Bronchial epithelial cell (primary cell): Measurements from ENCODE around the gene MCTP1. TPM values are rescaled to one million over a fixed set of nuclear protein-coding genes. Genes with fewer than 3 reads are reported as not detected.
"Not testable (repeated sequence)": the region's sequence is repeated elsewhere in the genome, so short reads cannot be mapped to it uniquely, and the experiment has no call there.

Source experiments
- DNase-seq: peaks from one replicate; pipeline ENCODE4 v3.0.0-alpha.2; 2010; ENCODE audit warnings: low read depth
- FAIRE-seq: peaks from 2 replicates; lab custom pipeline; 2011; peaks lifted over from hg19 to GRCh38; lab: Jason Lieb, UNC
- H3K27me3 ChIP-seq: 2 replicates; pipeline ENCODE4 v1.5.1; 2011; ENCODE audit warnings: low read length; ENCODE audit not compliant: control insufficient read depth, insufficient read depth
- H3K36me3 ChIP-seq: 2 replicates; pipeline ENCODE4 v1.5.1; 2011; ENCODE audit warnings: low read length; ENCODE audit not compliant: control insufficient read depth, insufficient read depth
- H3K4me3 ChIP-seq: 2 replicates; pipeline ENCODE4 v1.5.1; 2011; ENCODE audit warnings: mild to moderate bottlenecking, low read depth, low read length, control low read depth
- total RNA-seq: library from RNA; depleted of rRNA; stranded (reverse); fragments of >200 nt; gene quantifications from 2 replicates; pipeline ENCODE4 v1.2.1, GENCODE V29; 2014
- TF ChIP-seq, protein P1 (sequence below): IDR thresholded peaks from 2 replicates; pipeline ENCODE4 v1.5.1; 2011; ENCODE audit warnings: mild to moderate bottlenecking, moderate library complexity, low read length, control low read depth, inconsistent platforms; ENCODE audit not compliant: insufficient read depth, severe bottlenecking

Gene MCTP1
- total RNA-seq, 1 donor from 2014 or later = 17.9 TPM

DNA sequence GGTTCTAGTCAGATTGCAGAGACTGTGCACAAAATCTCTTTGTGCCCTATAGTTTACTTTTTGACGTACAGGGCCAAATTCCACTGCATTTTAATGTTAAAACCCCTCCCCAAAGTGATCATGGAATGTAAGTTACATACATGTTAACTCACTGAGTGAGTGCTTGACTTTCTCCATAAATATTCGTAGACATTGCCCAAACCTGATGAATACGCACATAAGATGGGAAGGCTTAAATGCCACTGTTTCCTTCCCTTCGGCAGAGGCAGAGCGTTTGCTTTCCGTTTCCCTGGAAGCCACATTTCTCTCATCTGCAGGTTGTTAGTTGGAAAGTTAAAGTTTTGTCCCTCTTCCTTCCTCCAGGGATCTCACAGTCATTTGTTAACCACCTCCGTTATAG, 286.2 kb downstream of the MCTP1 start:
- DNase-seq (no peak), FAIRE-seq (no peak)
- Histone ChIP-seq H3K36me3 (no peaks in the 10 kb centered on the region), H3K27me3 (no peaks in the 10 kb centered on the region), H3K4me3 (no peak overlapping the region)
- TF ChIP-seq, protein P1, sequence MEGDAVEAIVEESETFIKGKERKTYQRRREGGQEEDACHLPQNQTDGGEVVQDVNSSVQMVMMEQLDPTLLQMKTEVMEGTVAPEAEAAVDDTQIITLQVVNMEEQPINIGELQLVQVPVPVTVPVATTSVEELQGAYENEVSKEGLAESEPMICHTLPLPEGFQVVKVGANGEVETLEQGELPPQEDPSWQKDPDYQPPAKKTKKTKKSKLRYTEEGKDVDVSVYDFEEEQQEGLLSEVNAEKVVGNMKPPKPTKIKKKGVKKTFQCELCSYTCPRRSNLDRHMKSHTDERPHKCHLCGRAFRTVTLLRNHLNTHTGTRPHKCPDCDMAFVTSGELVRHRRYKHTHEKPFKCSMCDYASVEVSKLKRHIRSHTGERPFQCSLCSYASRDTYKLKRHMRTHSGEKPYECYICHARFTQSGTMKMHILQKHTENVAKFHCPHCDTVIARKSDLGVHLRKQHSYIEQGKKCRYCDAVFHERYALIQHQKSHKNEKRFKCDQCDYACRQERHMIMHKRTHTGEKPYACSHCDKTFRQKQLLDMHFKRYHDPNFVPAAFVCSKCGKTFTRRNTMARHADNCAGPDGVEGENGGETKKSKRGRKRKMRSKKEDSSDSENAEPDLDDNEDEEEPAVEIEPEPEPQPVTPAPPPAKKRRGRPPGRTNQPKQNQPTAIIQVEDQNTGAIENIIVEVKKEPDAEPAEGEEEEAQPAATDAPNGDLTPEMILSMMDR = no peak

DNA sequence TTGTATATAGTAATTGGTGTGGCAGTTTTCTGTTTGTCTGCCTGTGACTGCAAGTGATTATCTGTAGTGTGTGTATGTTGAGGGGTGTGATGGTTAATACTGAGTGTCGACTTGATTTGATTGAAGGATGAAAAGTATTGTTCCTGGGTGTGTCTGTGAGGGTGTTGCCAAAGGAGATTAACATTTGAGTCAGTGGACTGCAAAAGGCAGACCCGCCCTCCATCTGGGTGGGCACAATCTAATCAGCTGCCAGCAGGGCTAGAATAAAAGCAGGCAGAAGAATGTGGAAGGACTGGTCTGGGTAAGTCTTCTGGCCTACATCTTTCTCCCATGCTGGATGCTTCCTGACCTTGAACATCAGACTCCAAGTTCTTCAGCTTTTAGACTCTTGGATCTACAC, 290.4 kb downstream of the MCTP1 start:
- peak; percentile 15 for DNase-seq
- not testable (repeated sequence) for H3K4me3 ChIP-seq, FAIRE-seq, H3K36me3 ChIP-seq, H3K27me3 ChIP-seq

DNA sequence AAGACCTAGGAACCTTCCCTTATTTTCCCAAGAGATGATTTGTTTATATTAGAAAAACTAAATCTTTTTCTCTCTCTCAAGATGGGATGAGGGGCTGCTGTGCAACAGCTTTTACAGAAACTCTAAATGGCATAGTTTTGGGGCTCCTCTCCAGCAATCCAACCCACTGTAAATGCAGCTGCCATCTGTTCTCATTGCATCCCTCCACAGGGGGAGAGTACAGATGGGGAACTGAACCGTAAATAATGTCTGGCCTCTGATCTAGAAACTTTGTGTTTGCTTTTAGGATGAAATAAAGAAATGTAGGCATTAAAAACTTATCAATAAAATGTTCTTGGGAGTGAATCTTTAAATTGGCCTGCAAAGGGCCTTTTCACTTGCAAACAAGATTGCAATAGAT, 291.4 kb downstream of the MCTP1 start:
- FAIRE-seq = no peak
- TF ChIP-seq, protein P1 = no peak

DNA sequence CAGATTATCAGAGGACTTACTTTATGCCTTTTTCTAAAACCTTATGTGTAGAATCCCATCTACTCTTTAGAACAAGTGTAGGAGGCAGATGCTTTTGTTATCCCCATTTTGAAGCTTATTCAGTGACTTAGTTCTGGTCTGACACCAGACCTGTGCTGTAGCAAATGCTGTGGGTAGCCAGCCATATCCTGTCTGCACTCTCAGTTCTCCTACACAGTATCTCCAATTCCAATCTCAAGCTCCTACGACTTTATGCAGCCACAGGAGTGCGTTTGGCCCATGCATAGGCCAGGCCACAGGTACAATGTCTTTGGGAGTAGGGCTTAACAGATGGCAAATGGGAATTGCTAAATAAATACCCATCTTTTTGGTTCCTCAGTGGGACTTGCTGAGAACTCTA, 292.6 kb downstream of the MCTP1 start:
- H3K36me3 ChIP-seq = no peaks in the 10 kb centered on the region
- FAIRE-seq = no peak
- TF ChIP-seq, protein P1 = no peak

More for the DNA sequence above, 291.4 kb downstream of the MCTP1 start:
- Histone ChIP-seq H3K27me3 (no peaks in the 10 kb centered on the region), H3K4me3 (no peak overlapping the region), H3K36me3 (no peaks in the 10 kb centered on the region)
- DNase-seq = no peak

DNA sequence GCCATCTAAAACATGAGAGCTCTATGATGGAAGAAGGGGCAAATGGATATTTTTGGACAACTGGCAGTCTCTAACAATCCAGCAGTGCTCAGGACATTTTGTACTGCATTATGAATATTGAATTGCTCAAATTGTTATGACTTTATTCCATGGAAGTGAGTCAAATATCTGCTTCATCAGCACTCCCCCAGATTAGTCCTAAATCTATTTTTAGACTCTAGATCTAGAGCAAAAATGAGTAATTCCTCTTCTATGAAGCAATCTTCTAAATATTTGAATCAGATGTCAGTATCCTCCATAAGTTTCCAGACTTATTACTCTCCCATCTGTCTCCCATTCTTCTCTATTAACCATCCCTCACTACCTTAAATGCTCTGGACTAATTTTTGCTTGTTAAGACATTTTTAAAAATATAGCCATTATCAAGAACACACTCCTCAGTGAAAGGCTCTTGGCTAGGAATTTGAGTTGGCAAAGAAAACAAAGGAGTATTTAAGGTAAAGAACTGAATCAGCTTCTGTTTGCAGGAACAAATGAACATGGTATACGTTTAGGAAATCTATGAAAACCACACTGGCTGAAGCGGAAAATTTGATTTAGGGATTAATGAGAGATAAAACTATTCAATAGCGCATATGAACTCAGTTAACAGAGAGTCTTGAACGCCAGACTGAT, 300.9 kb downstream of the MCTP1 start:
- Histone ChIP-seq H3K36me3 (no peaks in the 10 kb centered on the region), H3K4me3 (no peak overlapping the region), H3K27me3 (no peaks in the 10 kb centered on the region)
- TF ChIP-seq, protein P1 = no peak
- FAIRE-seq (no peak), DNase-seq (peak; percentile 83)

More for the DNA sequence above, 292.6 kb downstream of the MCTP1 start:
- Histone ChIP-seq H3K27me3 (no peaks in the 10 kb centered on the region), H3K4me3 (no peak overlapping the region)
- DNase-seq = no peak

DNA sequence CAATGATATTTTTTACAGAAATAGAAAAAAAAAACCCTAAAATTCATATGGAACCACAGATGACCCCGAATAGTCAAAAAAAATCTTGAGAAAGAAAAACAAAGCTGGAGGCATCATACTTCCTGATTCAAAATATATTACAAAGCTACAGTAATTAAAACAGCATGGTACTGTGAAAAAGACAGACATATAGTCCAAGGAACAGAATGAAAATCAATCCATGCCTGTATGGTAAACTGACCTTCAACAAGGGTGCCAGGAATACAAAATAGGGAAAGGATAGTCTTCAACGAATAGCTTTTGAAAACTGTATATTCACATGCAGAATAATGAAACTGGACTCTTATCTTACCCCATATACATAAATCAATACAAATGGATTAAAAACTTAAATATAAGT, 307.5 kb downstream of the MCTP1 start:
- FAIRE-seq (no peak), DNase-seq (no peak)
- H3K27me3 ChIP-seq = no peaks in the 10 kb centered on the region
- TF ChIP-seq, protein P1 = no peak
- H3K4me3 ChIP-seq = no peak overlapping the region
- H3K36me3 ChIP-seq = no peaks in the 10 kb centered on the region
